H1 (cell line): ENCODE data around the gene AGFG1. TPM values are rescaled to one million over a fixed set of nuclear protein-coding genes. Genes with fewer than 3 reads are reported as not detected.

Experiments
- CTCF ChIA-PET: fragments of 300-600 bp; sonication (Branson Sonifier 250); formaldehyde crosslinking; loops from one replicate; lab custom pipeline; 2021; ENCODE audit not compliant: partially characterized antibody; lab: Charles Lee
- POLR2A ChIA-PET: fragments of 300-600 bp; sonication (Branson Sonifier 250); formaldehyde crosslinking; loops from one replicate; lab custom pipeline; 2021; ENCODE audit warnings: inconsistent platforms; ENCODE audit not compliant: partially characterized antibody; lab: Charles Lee
- DNase-seq, 2 experiments: peaks; one replicate each; pipeline versions ENCODE4 v3.0.0 to v3.0.0-alpha.2; 2010 to 2022; ENCODE audit warnings: low spot score in 2 of 2, low read depth in 1 of 2, mixed read lengths in 1 of 2
- FAIRE-seq: peaks from 2 replicates; lab custom pipeline; 2011; peaks lifted over from hg19 to GRCh38; lab: Jason Lieb, UNC
- H2AFZ ChIP-seq: 2 replicates; pipeline ENCODE4 v1.8.1; 2012; ENCODE audit warnings: low read length, inconsistent platforms
- H2AK5ac ChIP-seq: 2 replicates; pipeline ENCODE4 v1.6.1; 2013; ENCODE audit warnings: low read depth, low read length
- H2BK120ac ChIP-seq: replicated peaks from 2 replicates; pipeline ENCODE3; 2013; ENCODE audit warnings: low read depth, low read length, inconsistent platforms
- H2BK12ac ChIP-seq: 2 replicates; pipeline ENCODE4 v1.6.1; 2013; ENCODE audit warnings: low read depth, low read length
- H2BK15ac ChIP-seq: 2 replicates; pipeline ENCODE4 v1.6.1; 2013; ENCODE audit warnings: low read length
- H2BK20ac ChIP-seq: 2 replicates; pipeline ENCODE4 v1.6.1; 2013; ENCODE audit warnings: low read length
- H2BK5ac ChIP-seq: 2 replicates; pipeline ENCODE4 v1.6.1; 2013; ENCODE audit warnings: low read depth, low read length
- H3K14ac ChIP-seq: 2 replicates; pipeline ENCODE4 v1.6.1; 2013; ENCODE audit warnings: inconsistent platforms; ENCODE audit not compliant: insufficient read length
- H3K18ac ChIP-seq: 2 replicates; pipeline ENCODE4 v1.6.1; 2013; ENCODE audit warnings: low read length; ENCODE audit errors: extremely low read depth
- H3K23ac ChIP-seq: 2 replicates; pipeline ENCODE4 v1.6.1; 2013; ENCODE audit warnings: inconsistent platforms; ENCODE audit not compliant: insufficient read length
- H3K23me2 ChIP-seq: 2 replicates; pipeline ENCODE4 v1.6.1; 2013; ENCODE audit warnings: low read depth, low read length
- H3K27ac ChIP-seq: 2 replicates; pipeline ENCODE4 v1.6.1; 2011; ENCODE audit warnings: low read depth, low read length, inconsistent platforms
- H3K27me3 ChIP-seq, 4 experiments: replicated peaks in 1 of 4; 1 replicate in 1 of 4; 2 replicates in 3 of 4; pipeline versions ENCODE4 v1.6.1 to v1.8.1; 2011 to 2013; ENCODE audit warnings: low read length in 3 of 4, mild to moderate bottlenecking in 3 of 4, inconsistent platforms in 2 of 4, mixed read lengths in 2 of 4, moderate library complexity in 1 of 4; ENCODE audit not compliant: control insufficient read depth in 3 of 4, insufficient read depth in 3 of 4; ENCODE audit errors: extremely low read depth in 1 of 4
- H3K36me3 ChIP-seq, 4 experiments: 2 replicates each; pipeline versions ENCODE4 v1.6.1 to v1.8.1; 2011 to 2013; ENCODE audit warnings: mild to moderate bottlenecking in 4 of 4, low read length in 3 of 4, moderate library complexity in 2 of 4, control low read depth in 1 of 4, inconsistent platforms in 1 of 4; ENCODE audit not compliant: insufficient read depth in 4 of 4, control insufficient read depth in 2 of 4
- H3K4ac ChIP-seq: replicated peaks from 2 replicates; pipeline ENCODE3; 2013; ENCODE audit warnings: low read length, low read depth, mixed read lengths, inconsistent platforms; ENCODE audit not compliant: insufficient read length
- H3K4me1 ChIP-seq, 4 experiments: replicated peaks in 1 of 4; 1 replicate in 1 of 4; 2 replicates in 3 of 4; pipeline versions ENCODE4 v1.6.1 to v1.8.1; 2011 to 2013; ENCODE audit warnings: low read length in 3 of 4, inconsistent platforms in 2 of 4, mixed read lengths in 1 of 4; ENCODE audit not compliant: insufficient read depth in 4 of 4, control insufficient read depth in 3 of 4
- H3K4me2 ChIP-seq, 2 experiments: 2 replicates each; pipeline versions ENCODE4 v1.6.1 to v1.8.1; 2011 to 2013; ENCODE audit warnings: low read depth in 2 of 2, low read length in 2 of 2, control low read depth in 1 of 2, inconsistent platforms in 1 of 2, mild to moderate bottlenecking in 1 of 2; ENCODE audit not compliant: insufficient read depth in 1 of 2
- H3K4me3 ChIP-seq, 4 experiments: fragments of 200-600, 300-600 bp in 1 of 4; sonication (generic), shearing (Covaris generic), sonication (Bioruptor Twin) in 1 of 4; 2 replicates each; pipeline versions ENCODE4 v1.5.1 to v1.8.1; 2011 to 2016; ENCODE audit warnings: low read length in 4 of 4, low read depth in 3 of 4, control low read depth in 2 of 4, inconsistent platforms in 2 of 4, mild to moderate bottlenecking in 2 of 4, mixed read lengths in 1 of 4, moderate library complexity in 1 of 4; ENCODE audit not compliant: insufficient read depth in 2 of 4; ENCODE audit errors: extremely low read depth in 1 of 4
- H3K56ac ChIP-seq: replicated peaks from 2 replicates; pipeline ENCODE3; 2013; ENCODE audit warnings: low read depth, mild to moderate bottlenecking, mixed read lengths, low read length, inconsistent platforms; ENCODE audit not compliant: insufficient read length
- H3K79me1 ChIP-seq: 2 replicates; pipeline ENCODE4 v1.6.1; 2013; ENCODE audit warnings: low read depth, low read length, control low read depth
- H3K79me2 ChIP-seq, 2 experiments: 2 replicates each; pipeline versions ENCODE4 v1.6.1 to v1.8.1; 2012 to 2013; ENCODE audit warnings: low read length in 2 of 2, mild to moderate bottlenecking in 2 of 2, inconsistent platforms in 1 of 2; ENCODE audit not compliant: insufficient read depth in 2 of 2, control insufficient read depth in 1 of 2
- H3K9ac ChIP-seq, 4 experiments: replicated peaks in 1 of 4; 1 replicate in 1 of 4; 2 replicates in 3 of 4; pipeline versions ENCODE4 v1.6.1 to v1.8.1; 2011 to 2013; ENCODE audit warnings: low read depth in 3 of 4, low read length in 3 of 4, control low read depth in 2 of 4, mild to moderate bottlenecking in 2 of 4, moderate library complexity in 2 of 4, inconsistent platforms in 1 of 4; ENCODE audit errors: extremely low read depth in 1 of 4
- H3K9me3 ChIP-seq, 2 experiments: 2 replicates each; pipeline versions ENCODE4 v1.6.1 to v1.8.1; 2012 to 2013; ENCODE audit warnings: mild to moderate bottlenecking in 2 of 2, moderate library complexity in 2 of 2, control low read depth in 1 of 2, inconsistent platforms in 1 of 2, low read depth in 1 of 2, low read length in 1 of 2, mixed read lengths in 1 of 2; ENCODE audit not compliant: insufficient read depth in 2 of 2
- H4K20me1 ChIP-seq, 2 experiments: replicated peaks in 1 of 2; 2 replicates each; pipeline versions ENCODE3 to v1.8.1; 2011 to 2013; ENCODE audit warnings: inconsistent platforms in 2 of 2, low read length in 2 of 2, mild to moderate bottlenecking in 1 of 2; ENCODE audit not compliant: insufficient read depth in 2 of 2, control insufficient read depth in 1 of 2
- H4K5ac ChIP-seq: 2 replicates; pipeline ENCODE4 v1.6.1; 2013; ENCODE audit warnings: low read length, low read depth, mixed read lengths, inconsistent platforms; ENCODE audit not compliant: insufficient read length
- H4K8ac ChIP-seq: 2 replicates; pipeline ENCODE4 v1.8.0; 2013; ENCODE audit warnings: mild to moderate bottlenecking, moderate library complexity, low read length, inconsistent platforms; ENCODE audit not compliant: insufficient read depth; ENCODE audit errors: extremely low read depth
- H4K91ac ChIP-seq: replicated peaks from 2 replicates; pipeline ENCODE3; 2013; ENCODE audit warnings: low read length, mixed read lengths, inconsistent platforms; ENCODE audit not compliant: insufficient read length
- KDM1A ChIP-seq: fragments of 200-600, 300-600 bp; sonication (generic); IDR thresholded peaks from 2 replicates; pipeline ENCODE4 v1.7.1; 2016; ENCODE audit warnings: mild to moderate bottlenecking, low read length, borderline replicate concordance
- NANOG ChIP-seq: IDR thresholded peaks from 2 replicates; pipeline ENCODE4 v1.6.1; 2011; ENCODE audit warnings: low read length, low read depth, mild to moderate bottlenecking, inconsistent platforms; ENCODE audit not compliant: insufficient read depth, poor library complexity, severe bottlenecking
- WGBS, 2 experiments: shearing (Covaris generic) in 1 of 2; methylation state at CpG; one replicate each; pipeline versions ENCODE4 v1.1.6 to v1.1.7; 2013 to 2015; ENCODE audit warnings: low lambda C conversion rate in 2 of 2, mixed read lengths in 2 of 2, inconsistent platforms in 1 of 2, low coverage in 1 of 2, missing lambda C conversion rate in 1 of 2; ENCODE audit not compliant: insufficient replicate concordance in 2 of 2, insufficient coverage in 1 of 2, insufficient read length in 1 of 2; ENCODE audit errors: extremely low coverage in 1 of 2, missing lambda C conversion rate in 1 of 2; 5-methylcytosine and 5-hydroxymethylcytosine counted together
- polyA plus RNA-seq, 7 experiments: library from polyadenylated mRNA; depleted of rRNA in 3 of 7; stranded (reverse) in 5 of 7; unstranded in 2 of 7; fragments of >200 nt in 5 of 7; fragments of 200-250 nt in 2 of 7; gene quantifications; 1 replicate in 5 of 7; 2 replicates in 1 of 7; 4 replicates in 1 of 7; pipeline versions ENCODE4 v1.2.1 to v1.2.3, GENCODE V29; 2011 to 2013; ENCODE audit warnings: missing spikeins in 2 of 7, mixed read lengths in 2 of 7
- total RNA-seq: library from RNA; stranded (reverse); fragmentation: NEBNext Ultra II Directional; extraction: Animal tissue kit (Norgen Biotek cat#: 25700); gene quantifications from 2 replicates; pipeline ENCODE4 v1.2.1, GENCODE V29; 2021

The AGFG1 gene
- total and polyA plus RNA-seq, 2 of the 8 experiments (the other 6 are each of a cell fraction or from before 2014, with no cell fraction given), result 102 to 147 TPM

GRCh38 chr2:227466887-227467600, 4.9 kb upstream of the AGFG1 start:
- 91% methylated on average over 5 of the region's 5 CpGs; no CpG with 5 or more reads in 1 of the 2 experiments for WGBS, 2 experiments
- Histone ChIP-seq H3K9me3 (no peaks in the 10 kb centered on the region), H2BK12ac (no peak overlapping the region), H4K91ac (no peak overlapping the region), H2BK15ac (no peak overlapping the region), H2BK20ac (no peak overlapping the region), H2AFZ (no peak overlapping the region), H4K5ac (no peak overlapping the region), H3K14ac (no peak overlapping the region), H3K23ac (no peak overlapping the region), H3K79me1 (no peaks in the 10 kb centered on the region), H2AK5ac (no peak overlapping the region), H3K4me3 (no peak overlapping the region), H3K4me1 (peaks cover 0 to 2% (median under 1%) of the 10 kb centered on the region in 4 experiments; a peak in 4 of 7 replicates), H3K9ac (no peak overlapping the region), H3K18ac (no peak overlapping the region), H3K79me2 (no peaks in the 10 kb centered on the region), H4K8ac (no peak overlapping the region), H3K56ac (no peak overlapping the region), H3K4me2 (no peak overlapping the region), H3K27ac (no peak overlapping the region), H3K23me2 (no peaks in the 10 kb centered on the region), H3K27me3 (no peaks in the 10 kb centered on the region), H2BK120ac (no peak overlapping the region), H3K4ac (no peak overlapping the region), H2BK5ac (0 out of 2 replicates have a peak overlapping the region, but pooled peaks have one; percentile 9), H4K20me1 (no peaks in the 10 kb centered on the region), H3K36me3 (no peaks in the 10 kb centered on the region)
- TF ChIP-seq NANOG, result no peak
- peak; percentile 68; the same call in 1 of the 2 replicates for TF ChIP-seq KDM1A
- no peak for FAIRE-seq
- POLR2A ChIA-PET, result interaction anchor here (0.6 kb wide), 1 partner anchor 63 kb away, joined by 5 read pairs; no protein-coding TSS in a partner anchor
- DNase-seq, result no peak
- CTCF ChIA-PET, result interaction anchor here (0.6 to 1.9 kb wide), 6 partner anchors 13 to 302 kb away, joined by 3 to 7 read pairs (median 4); no protein-coding TSS in a partner anchor
